Vagina (tissue), 2 donors: ENCODE results near the gene KCNG1.

Experiments
- CTCF ChIP-seq, 3 experiments: fragments of 450-650 bp in 2 of 3; fragments of 200-600 bp in 1 of 3; sonication (generic) in 1 of 3; IDR thresholded peaks; one replicate each; pipeline ENCODE4 v1.5.1; 2017 to 2019; ENCODE audit warnings: antibody characterized with exemption in 3 of 3, mild to moderate bottlenecking in 2 of 3, moderate library complexity in 2 of 3
- POLR2A ChIP-seq, 2 donors: fragments of 450-650 bp; IDR thresholded peaks; one replicate each; pipeline ENCODE4 v1.6.1; 2017; ENCODE audit warnings: antibody characterized with exemption in 2 of 2, mild to moderate bottlenecking in 2 of 2, moderate library complexity in 2 of 2
- POLR2AphosphoS5 ChIP-seq, 2 donors: sonication (generic); formaldehyde crosslinking; IDR thresholded peaks; one replicate each; pipeline ENCODE4 v1.9.0; 2017; ENCODE audit warnings: antibody characterized with exemption in 2 of 2, mild to moderate bottlenecking in 2 of 2, low read depth in 1 of 2; ENCODE audit not compliant: insufficient read depth in 1 of 2

GRCh38 chr20:51059862-51060261, 37.0 kb upstream of the KCNG1 start:
- no peak for TF ChIP-seq CTCF (IDR thresholded peaks at IDR 0.05)
- no peak for TF ChIP-seq POLR2A (IDR thresholded peaks at IDR 0.05)
- no peak for TF ChIP-seq POLR2AphosphoS5 (IDR thresholded peaks at IDR 0.05; ENCODE audit: insufficient read depth in 1 of 2, low read depth in 1 of 2)
